Ovary (tissue), 3 donors: Measurements from ENCODE around the gene HIVEP3.

ENCODE experiments used
- EP300 ChIP-seq: sonication (generic); formaldehyde crosslinking; IDR thresholded peaks from one replicate; pipeline ENCODE4 v1.6.1; 2017; ENCODE audit warnings: antibody characterized with exemption
- TF ChIP-seq, protein P1 (sequence below), 3 donors: fragments of 450-650 bp in 2 of 3; fragments of 200-600 bp in 1 of 3; IDR thresholded peaks; one replicate each; pipeline versions ENCODE4 v1.5.1 to v1.8.0; 2016 to 2022; ENCODE audit warnings: antibody characterized with exemption in 3 of 3, mild to moderate bottlenecking in 1 of 3
- donor health status: DM: no; HTN: no; CAD: no.

GRCh38 chr1:41537251-41537650 is 381.5 kb downstream of the HIVEP3 start:
- TF ChIP-seq, protein P1, sequence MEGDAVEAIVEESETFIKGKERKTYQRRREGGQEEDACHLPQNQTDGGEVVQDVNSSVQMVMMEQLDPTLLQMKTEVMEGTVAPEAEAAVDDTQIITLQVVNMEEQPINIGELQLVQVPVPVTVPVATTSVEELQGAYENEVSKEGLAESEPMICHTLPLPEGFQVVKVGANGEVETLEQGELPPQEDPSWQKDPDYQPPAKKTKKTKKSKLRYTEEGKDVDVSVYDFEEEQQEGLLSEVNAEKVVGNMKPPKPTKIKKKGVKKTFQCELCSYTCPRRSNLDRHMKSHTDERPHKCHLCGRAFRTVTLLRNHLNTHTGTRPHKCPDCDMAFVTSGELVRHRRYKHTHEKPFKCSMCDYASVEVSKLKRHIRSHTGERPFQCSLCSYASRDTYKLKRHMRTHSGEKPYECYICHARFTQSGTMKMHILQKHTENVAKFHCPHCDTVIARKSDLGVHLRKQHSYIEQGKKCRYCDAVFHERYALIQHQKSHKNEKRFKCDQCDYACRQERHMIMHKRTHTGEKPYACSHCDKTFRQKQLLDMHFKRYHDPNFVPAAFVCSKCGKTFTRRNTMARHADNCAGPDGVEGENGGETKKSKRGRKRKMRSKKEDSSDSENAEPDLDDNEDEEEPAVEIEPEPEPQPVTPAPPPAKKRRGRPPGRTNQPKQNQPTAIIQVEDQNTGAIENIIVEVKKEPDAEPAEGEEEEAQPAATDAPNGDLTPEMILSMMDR (IDR thresholded peaks at IDR 0.05): no peak
- TF ChIP-seq EP300: no peak
